Kidney glomerular epithelial cell (primary cell): ENCODE results near the gene CFAP251.
"Not testable (repeated sequence)": the region's sequence is repeated elsewhere in the genome, so short reads cannot be mapped to it uniquely, and the experiment has no call there.

Experiments
- DNase-seq: peaks from one replicate; lab custom pipeline; 2025; lab: John Stamatoyannopoulos, UW

CFAP251 gene

GRCh38 chr12:121974026-121974985, 55.9 kb downstream of the CFAP251 start:
- no peak for DNase-seq

- no peak for DNase-seq
These were observed 56.6 kb downstream of the CFAP251 start for GRCh38 chr12:121975021-121975420.

- DNase-seq = no peak
These were observed 58.6 kb downstream of the CFAP251 start for GRCh38 chr12:121976950-121977349.

- DNase-seq = no peak
These were observed 61.9 kb downstream of the CFAP251 start for GRCh38 chr12:121980191-121980891.

- DNase-seq = no peak
These were observed 62.5 kb downstream of the CFAP251 start for GRCh38 chr12:121980892-121981272.

GRCh38 chr12:121981456-121981855, 63.1 kb downstream of the CFAP251 start:
- DNase-seq = no peak

- DNase-seq = no peak
These were observed 64.6 kb downstream of the CFAP251 start for GRCh38 chr12:121982950-121983349.

- DNase-seq = no peak
These were observed 65.3 kb downstream of the CFAP251 start for GRCh38 chr12:121983536-121984210.

GRCh38 chr12:121986489-121987245, 68.3 kb downstream of the CFAP251 start:
- no peak for DNase-seq

- not testable (repeated sequence) for DNase-seq
These were observed 70.1 kb downstream of the CFAP251 start for GRCh38 chr12:121988519-121988918.

GRCh38 chr12:121989276-121990113, 71.1 kb downstream of the CFAP251 start:
- no peak for DNase-seq

- DNase-seq = no peak
These were observed 71.8 kb downstream of the CFAP251 start for GRCh38 chr12:121990114-121990647.

GRCh38 chr12:121990692-121991603, 72.6 kb downstream of the CFAP251 start:
- no peak for DNase-seq

- peak; percentile 97 for DNase-seq
These were observed 73.9 kb downstream of the CFAP251 start for GRCh38 chr12:121992059-121992879.

GRCh38 chr12:121996050-121996944, 77.9 kb downstream of the CFAP251 start:
- no peak for DNase-seq

GRCh38 chr12:121996945-121997612, 78.7 kb downstream of the CFAP251 start:
- DNase-seq = no peak
